Measurements from ENCODE around the gene ACER3.

The ACER3 gene

DNA sequence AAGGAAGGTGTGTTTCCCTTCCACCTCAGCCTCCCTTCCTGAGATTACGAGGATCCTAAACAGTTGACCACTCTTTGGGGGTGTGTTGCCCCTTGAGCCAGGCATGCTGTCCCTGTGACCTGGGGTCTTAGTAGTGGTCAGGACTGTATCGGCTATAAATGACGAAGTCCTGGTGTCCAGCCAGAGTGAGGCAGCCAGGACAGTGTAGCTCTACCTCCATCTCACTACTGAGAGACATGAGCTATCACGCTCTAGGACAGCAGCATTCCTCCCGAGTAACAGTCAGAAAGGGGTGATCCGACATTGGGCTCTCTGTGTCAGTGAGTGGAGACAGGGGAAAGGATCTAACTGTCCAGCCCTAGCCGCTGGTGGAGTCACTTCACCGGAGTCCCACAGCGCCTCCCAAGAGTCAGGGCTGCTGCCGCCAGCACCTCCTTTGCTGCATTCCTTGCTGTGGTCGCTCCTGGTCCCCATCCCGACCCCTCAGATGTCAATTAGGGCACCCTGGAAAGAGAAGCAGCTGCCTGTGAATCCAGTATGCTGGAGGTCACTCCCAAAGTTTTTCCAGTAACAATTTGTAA is 170.2 kb downstream of the ACER3 start:
- no peak overlapping the region for H3K4me3 ChIP-seq (replicated peaks; ENCODE audit: insufficient read depth, low read length)
- no peak overlapping the region for H3K27ac ChIP-seq (replicated peaks)
- no peak for DNase-seq (ENCODE audit: low read depth in 1 of 2, low spot score in 1 of 2)
- TF ChIP-seq POLR2AphosphoS5 (IDR thresholded peaks at IDR 0.05; ENCODE audit: low read depth) (no peak), GABPA (IDR thresholded peaks at IDR 0.05; ENCODE audit: low read depth) (no peak), SPI1 (IDR thresholded peaks at IDR 0.05; ENCODE audit: borderline replicate concordance, low read depth) (no peak)
- TF ChIP-seq, protein P1, sequence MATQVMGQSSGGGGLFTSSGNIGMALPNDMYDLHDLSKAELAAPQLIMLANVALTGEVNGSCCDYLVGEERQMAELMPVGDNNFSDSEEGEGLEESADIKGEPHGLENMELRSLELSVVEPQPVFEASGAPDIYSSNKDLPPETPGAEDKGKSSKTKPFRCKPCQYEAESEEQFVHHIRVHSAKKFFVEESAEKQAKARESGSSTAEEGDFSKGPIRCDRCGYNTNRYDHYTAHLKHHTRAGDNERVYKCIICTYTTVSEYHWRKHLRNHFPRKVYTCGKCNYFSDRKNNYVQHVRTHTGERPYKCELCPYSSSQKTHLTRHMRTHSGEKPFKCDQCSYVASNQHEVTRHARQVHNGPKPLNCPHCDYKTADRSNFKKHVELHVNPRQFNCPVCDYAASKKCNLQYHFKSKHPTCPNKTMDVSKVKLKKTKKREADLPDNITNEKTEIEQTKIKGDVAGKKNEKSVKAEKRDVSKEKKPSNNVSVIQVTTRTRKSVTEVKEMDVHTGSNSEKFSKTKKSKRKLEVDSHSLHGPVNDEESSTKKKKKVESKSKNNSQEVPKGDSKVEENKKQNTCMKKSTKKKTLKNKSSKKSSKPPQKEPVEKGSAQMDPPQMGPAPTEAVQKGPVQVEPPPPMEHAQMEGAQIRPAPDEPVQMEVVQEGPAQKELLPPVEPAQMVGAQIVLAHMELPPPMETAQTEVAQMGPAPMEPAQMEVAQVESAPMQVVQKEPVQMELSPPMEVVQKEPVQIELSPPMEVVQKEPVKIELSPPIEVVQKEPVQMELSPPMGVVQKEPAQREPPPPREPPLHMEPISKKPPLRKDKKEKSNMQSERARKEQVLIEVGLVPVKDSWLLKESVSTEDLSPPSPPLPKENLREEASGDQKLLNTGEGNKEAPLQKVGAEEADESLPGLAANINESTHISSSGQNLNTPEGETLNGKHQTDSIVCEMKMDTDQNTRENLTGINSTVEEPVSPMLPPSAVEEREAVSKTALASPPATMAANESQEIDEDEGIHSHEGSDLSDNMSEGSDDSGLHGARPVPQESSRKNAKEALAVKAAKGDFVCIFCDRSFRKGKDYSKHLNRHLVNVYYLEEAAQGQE (IDR thresholded peaks at IDR 0.05; ENCODE audit: insufficient replicate concordance, low read depth): no peak
- TF ChIP-seq, protein P2, sequence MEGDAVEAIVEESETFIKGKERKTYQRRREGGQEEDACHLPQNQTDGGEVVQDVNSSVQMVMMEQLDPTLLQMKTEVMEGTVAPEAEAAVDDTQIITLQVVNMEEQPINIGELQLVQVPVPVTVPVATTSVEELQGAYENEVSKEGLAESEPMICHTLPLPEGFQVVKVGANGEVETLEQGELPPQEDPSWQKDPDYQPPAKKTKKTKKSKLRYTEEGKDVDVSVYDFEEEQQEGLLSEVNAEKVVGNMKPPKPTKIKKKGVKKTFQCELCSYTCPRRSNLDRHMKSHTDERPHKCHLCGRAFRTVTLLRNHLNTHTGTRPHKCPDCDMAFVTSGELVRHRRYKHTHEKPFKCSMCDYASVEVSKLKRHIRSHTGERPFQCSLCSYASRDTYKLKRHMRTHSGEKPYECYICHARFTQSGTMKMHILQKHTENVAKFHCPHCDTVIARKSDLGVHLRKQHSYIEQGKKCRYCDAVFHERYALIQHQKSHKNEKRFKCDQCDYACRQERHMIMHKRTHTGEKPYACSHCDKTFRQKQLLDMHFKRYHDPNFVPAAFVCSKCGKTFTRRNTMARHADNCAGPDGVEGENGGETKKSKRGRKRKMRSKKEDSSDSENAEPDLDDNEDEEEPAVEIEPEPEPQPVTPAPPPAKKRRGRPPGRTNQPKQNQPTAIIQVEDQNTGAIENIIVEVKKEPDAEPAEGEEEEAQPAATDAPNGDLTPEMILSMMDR (IDR thresholded peaks at IDR 0.05; ENCODE audit: insufficient read depth, low read length): no peak
- H3K27me3 ChIP-seq (ENCODE audit: insufficient read depth, poor library complexity, severe bottlenecking): no peaks in the 10 kb centered on the region

DNA sequence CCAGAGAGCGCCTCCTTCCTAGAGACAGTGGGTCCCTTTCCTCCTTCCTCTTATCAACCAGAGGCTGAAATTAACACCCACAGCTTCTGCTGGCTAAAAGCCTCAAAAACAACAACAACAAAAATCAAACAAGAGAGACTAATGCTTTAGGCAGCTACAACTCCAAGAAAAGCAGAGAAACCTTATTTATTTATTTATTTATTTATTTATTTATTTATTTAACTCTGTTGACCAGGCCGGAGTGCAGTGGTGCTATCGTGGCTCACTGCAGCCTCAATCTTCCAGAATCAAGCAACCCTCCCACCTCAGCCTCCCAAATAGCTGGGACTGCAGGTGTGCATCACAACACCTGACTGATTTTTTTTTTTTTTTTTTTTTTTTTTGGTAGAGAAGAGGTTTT is 170.9 kb downstream of the ACER3 start:
- DNase-seq (ENCODE audit: low read depth in 1 of 2, low spot score in 1 of 2): no peak
- H3K27me3 ChIP-seq (ENCODE audit: insufficient read depth, poor library complexity, severe bottlenecking): no peaks in the 10 kb centered on the region
- H3K4me3 ChIP-seq (replicated peaks; ENCODE audit: insufficient read depth, low read length): no peak overlapping the region
- TF ChIP-seq, protein P1 (IDR thresholded peaks at IDR 0.05; ENCODE audit: insufficient replicate concordance, low read depth): no peak
- TF ChIP-seq POLR2AphosphoS5 (IDR thresholded peaks at IDR 0.05; ENCODE audit: low read depth) (no peak), GABPA (IDR thresholded peaks at IDR 0.05; ENCODE audit: low read depth) (no peak)
- H3K27ac ChIP-seq (replicated peaks): no peak overlapping the region

DNA sequence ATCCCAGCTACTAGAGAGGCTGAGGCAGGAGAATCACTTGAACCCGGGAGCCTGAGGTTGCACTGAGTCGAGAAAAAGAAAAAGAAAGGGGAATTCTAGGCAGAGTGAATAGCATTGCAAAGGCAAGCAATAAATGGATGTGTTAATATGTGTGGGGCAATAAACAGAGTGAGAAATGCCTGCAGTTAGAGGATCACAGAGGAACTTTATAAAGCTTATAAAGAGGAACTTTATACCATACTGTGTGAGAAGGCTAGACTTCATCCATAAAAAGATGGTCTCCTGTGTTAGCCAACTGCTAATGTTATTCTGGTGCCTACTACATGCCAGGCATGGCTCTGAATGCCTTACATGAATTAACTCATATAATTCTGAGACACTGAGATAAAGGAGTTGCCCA is 174.3 kb downstream of the ACER3 start:
- peak in 1 of 2 experiments; percentile 27 for DNase-seq (ENCODE audit: low read depth in 1 of 2, low spot score in 1 of 2)
- H3K27me3 ChIP-seq (ENCODE audit: insufficient read depth, poor library complexity, severe bottlenecking): peaks cover 14% of the 10 kb centered on the region
- TF ChIP-seq, protein P1 (IDR thresholded peaks at IDR 0.05; ENCODE audit: insufficient replicate concordance, low read depth): no peak
- TF ChIP-seq SPI1 (IDR thresholded peaks at IDR 0.05; ENCODE audit: borderline replicate concordance, low read depth) (no peak), GABPA (IDR thresholded peaks at IDR 0.05; ENCODE audit: low read depth) (no peak), POLR2AphosphoS5 (IDR thresholded peaks at IDR 0.05; ENCODE audit: low read depth) (no peak)
- TF ChIP-seq, protein P2 (IDR thresholded peaks at IDR 0.05; ENCODE audit: insufficient read depth, low read length): no peak
- H3K4me3 ChIP-seq (replicated peaks; ENCODE audit: insufficient read depth, low read length): no peak overlapping the region
- H3K27ac ChIP-seq (replicated peaks): no peak overlapping the region

Measured in HL-60 (cell line).